Progenitor cell of endocrine pancreas (in vitro differentiated cells): Measurements from ENCODE around the gene SEC14L5. TPM values are rescaled to one million over a fixed set of nuclear protein-coding genes. Genes with fewer than 3 reads are reported as not detected.

Experiments
- DNase-seq: peaks from one replicate; pipeline ENCODE4 v3.0.0; 2021; ENCODE audit warnings: low spot score; ENCODE audit not compliant: unreplicated experiment
- H3K27ac Mint-ChIP-seq: 2 replicates; pipeline ENCODE4 v1.8.0; 2021; ENCODE audit warnings: mild to moderate bottlenecking, moderate library complexity, mixed read lengths
- H3K27me3 Mint-ChIP-seq: 2 replicates; pipeline ENCODE4 v1.8.0; 2021; ENCODE audit warnings: mixed read lengths
- H3K36me3 Mint-ChIP-seq: 2 replicates; pipeline ENCODE4 v1.8.0; 2022; ENCODE audit warnings: mixed read lengths; ENCODE audit not compliant: insufficient read depth
- H3K4me1 Mint-ChIP-seq: 2 replicates; pipeline ENCODE4 v1.8.0; 2021; ENCODE audit warnings: low read depth, mixed read lengths
- H3K4me3 Mint-ChIP-seq: 2 replicates; pipeline ENCODE4 v1.8.0; 2021; ENCODE audit warnings: low read depth, mild to moderate bottlenecking, moderate library complexity, mixed read lengths
- H3K9me3 Mint-ChIP-seq: 2 replicates; pipeline ENCODE4 v1.8.0; 2021; ENCODE audit warnings: low read depth, mixed read lengths
- total RNA-seq: library from RNA; stranded (reverse); gene quantifications from 2 replicates; pipeline ENCODE4 v1.2.1, GENCODE V29; 2021
- TF ChIP-seq, protein P1 (sequence below): fragments of 200-600 bp; sonication (generic); IDR thresholded peaks from one replicate; pipeline ENCODE4 v1.5.0; 2021; ENCODE audit warnings: antibody characterized with exemption, mild to moderate bottlenecking; ENCODE audit not compliant: unreplicated experiment

Gene SEC14L5
- total RNA-seq, 1 donor from 2014 or later: 2.1 TPM

DNA sequence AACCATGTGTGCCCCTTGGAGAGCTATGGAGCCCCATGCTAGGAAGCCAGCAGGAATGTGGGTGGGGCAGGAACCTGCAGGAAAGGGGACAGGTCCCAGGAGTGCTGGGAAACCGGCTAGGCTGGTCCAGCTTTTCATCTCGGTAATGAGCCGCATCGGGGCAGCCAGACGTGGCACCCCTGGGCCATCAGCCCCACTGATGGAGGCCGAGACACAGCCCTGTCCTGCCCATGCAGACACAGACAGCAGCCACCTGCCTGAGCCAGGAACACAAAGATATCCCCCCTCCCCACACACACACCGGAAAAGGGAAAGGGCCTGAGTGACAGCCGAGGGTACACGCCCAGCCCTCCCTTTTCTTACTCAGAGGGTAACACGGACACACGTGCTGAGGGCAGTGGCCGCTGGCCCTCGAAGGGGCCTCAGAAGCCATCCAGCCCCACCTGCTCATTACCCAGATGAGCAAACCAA is 39.3 kb upstream of the SEC14L5 start:
- Mint-ChIP-seq H3K4me3 (no peak overlapping the region), H3K27me3 (no peaks in the 10 kb centered on the region), H3K27ac (peak overlapping the region; percentile 84), H3K9me3 (no peaks in the 10 kb centered on the region), H3K4me1 (peaks cover 8% of the 10 kb centered on the region), H3K36me3 (no peaks in the 10 kb centered on the region)
- TF ChIP-seq, protein P1, sequence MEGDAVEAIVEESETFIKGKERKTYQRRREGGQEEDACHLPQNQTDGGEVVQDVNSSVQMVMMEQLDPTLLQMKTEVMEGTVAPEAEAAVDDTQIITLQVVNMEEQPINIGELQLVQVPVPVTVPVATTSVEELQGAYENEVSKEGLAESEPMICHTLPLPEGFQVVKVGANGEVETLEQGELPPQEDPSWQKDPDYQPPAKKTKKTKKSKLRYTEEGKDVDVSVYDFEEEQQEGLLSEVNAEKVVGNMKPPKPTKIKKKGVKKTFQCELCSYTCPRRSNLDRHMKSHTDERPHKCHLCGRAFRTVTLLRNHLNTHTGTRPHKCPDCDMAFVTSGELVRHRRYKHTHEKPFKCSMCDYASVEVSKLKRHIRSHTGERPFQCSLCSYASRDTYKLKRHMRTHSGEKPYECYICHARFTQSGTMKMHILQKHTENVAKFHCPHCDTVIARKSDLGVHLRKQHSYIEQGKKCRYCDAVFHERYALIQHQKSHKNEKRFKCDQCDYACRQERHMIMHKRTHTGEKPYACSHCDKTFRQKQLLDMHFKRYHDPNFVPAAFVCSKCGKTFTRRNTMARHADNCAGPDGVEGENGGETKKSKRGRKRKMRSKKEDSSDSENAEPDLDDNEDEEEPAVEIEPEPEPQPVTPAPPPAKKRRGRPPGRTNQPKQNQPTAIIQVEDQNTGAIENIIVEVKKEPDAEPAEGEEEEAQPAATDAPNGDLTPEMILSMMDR: no peak
- no peak for DNase-seq

DNA sequence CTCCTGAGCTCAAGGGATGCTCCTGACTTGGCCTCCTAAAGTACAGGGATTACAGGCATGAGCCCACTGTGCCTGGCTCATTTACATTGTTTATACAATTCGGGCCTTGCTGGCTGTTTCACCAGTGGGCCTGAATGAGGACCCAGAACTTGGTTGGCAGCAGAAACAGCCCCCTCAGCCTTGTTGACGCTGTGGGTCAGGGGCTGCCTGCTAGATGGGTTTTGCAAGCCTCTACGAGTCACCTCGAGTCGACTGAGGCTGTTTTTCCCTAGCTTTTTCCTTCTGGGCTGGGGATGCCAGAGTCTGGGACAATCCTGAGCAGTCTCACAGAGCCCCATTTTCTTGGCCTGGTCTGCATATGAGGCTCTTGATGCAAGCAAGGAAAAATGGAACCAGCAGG is 37.3 kb upstream of the SEC14L5 start:
- no peak for DNase-seq
- H3K27me3 Mint-ChIP-seq: no peaks in the 10 kb centered on the region

DNA sequence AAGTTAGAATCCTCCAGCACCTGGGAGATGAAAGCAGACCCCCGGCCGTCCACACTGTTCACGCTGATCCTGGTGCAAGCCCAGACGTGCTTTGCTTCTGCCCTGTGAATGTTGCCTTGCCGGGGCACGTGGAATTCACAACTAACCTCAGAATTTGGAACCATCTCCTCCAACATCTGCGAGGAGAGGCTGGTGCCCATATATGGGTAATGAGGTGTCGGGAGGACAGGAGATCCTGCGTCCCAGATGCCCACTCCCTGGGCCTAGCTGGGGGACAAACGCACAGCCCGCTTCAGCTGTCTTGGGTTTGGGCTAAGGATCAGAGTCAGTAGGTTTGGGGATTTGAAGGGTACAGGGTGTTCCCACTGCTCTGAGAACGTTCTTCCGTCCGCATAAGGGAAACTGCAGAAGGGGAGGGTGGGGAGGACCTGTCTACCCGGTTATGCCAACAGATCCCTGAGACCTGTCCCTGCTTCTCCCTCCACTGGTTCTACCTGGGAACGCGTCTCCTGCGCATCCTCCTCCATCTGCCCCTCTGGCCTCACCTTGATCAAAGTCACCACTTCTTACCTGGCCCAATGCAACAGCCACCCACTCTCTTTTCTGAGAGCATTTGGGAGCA is 35.3 kb upstream of the SEC14L5 start:
- Mint-ChIP-seq H3K4me3 (no peak overlapping the region), H3K9me3 (peaks cover 6% of the 10 kb centered on the region), H3K27ac (no peak overlapping the region), H3K36me3 (peaks cover 9% of the 10 kb centered on the region), H3K4me1 (peaks cover 16% of the 10 kb centered on the region), H3K27me3 (no peaks in the 10 kb centered on the region)
- TF ChIP-seq, protein P1: no peak
- DNase-seq: no peak

More for the DNA sequence above, 37.3 kb upstream of the SEC14L5 start:
- Mint-ChIP-seq H3K36me3 (no peaks in the 10 kb centered on the region), H3K4me3 (no peak overlapping the region), H3K9me3 (no peaks in the 10 kb centered on the region), H3K4me1 (peaks cover 19% of the 10 kb centered on the region), H3K27ac (no peak overlapping the region)
- TF ChIP-seq, protein P1: no peak

DNA sequence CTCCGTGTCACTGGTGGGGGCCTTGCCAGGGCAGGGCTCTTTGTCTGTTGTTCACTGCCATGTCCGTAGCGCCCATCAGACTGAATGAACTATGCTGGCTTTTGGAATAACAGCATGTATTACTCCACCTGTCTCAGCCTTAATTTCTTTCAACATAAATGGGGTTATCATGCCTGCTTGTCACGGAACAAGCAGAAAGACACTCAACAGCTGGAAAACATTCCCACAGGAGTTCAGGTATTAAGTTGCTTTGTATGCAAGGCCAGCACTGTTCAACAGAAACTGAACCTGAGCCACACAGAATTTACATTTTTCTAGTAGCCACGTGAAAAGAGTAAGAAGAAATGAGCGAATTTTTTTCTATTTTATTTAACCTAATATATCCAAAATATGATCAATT is 34.3 kb upstream of the SEC14L5 start:
- H3K9me3 Mint-ChIP-seq: peaks cover 6% of the 10 kb centered on the region
- H3K27ac Mint-ChIP-seq: no peak overlapping the region
- TF ChIP-seq, protein P1: no peak
- peaks cover 9% of the 10 kb centered on the region for H3K36me3 Mint-ChIP-seq
- DNase-seq: no peak
- H3K27me3 Mint-ChIP-seq: no peaks in the 10 kb centered on the region
- no peak overlapping the region for H3K4me3 Mint-ChIP-seq
- peaks cover 14% of the 10 kb centered on the region for H3K4me1 Mint-ChIP-seq

DNA sequence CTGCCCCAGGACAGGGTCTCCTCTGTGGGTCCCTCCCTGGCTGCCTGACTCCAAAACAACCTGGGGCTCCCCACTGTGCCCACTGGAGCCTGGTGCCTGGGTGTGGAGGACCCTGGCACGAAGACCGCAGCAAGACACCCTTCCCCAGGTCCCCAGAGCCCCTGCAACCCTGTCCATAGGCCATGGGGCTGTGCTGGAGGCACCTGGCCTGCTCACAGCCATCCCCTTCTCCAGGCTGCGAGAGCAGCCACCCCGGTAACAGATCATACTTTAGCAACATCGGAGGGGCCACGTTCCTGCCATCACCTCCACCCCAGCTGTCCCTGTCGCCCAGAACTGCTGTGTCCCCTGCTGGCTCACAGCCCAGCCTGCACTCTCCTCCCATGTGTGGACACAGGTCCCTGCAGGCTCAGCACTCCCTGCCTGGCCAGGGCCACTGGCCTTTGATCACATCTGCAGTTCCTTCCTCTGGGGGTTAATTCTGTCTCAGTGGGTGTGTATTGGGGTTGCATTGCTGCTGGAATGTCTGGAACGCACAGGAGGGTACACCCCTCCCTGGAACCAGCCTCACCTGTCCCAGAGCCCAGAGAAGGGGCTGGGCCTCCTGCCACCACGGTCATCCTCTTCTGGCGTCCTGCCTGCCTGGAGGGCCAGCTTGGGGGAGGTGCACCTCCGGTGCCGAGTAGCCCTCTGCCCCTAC is 33.4 kb upstream of the SEC14L5 start:
- peaks cover 6% of the 10 kb centered on the region for H3K9me3 Mint-ChIP-seq
- peaks cover 13% of the 10 kb centered on the region for H3K36me3 Mint-ChIP-seq
- TF ChIP-seq, protein P1: no peak
- H3K4me1 Mint-ChIP-seq: peaks cover 12% of the 10 kb centered on the region
- no peak for DNase-seq
- no peak overlapping the region for H3K4me3 Mint-ChIP-seq
- H3K27ac Mint-ChIP-seq: peak overlapping the region; percentile 92
- H3K27me3 Mint-ChIP-seq: no peaks in the 10 kb centered on the region
